Common myeloid progenitor, CD34-positive (primary cell): ENCODE measurements around the gene POTEF. TPM values are rescaled to one million over a fixed set of nuclear protein-coding genes. Genes with fewer than 3 reads are reported as not detected.
"Not testable (repeated sequence)": the region's sequence is repeated elsewhere in the genome, so short reads cannot be mapped to it uniquely, and the experiment has no call there.

Experiments used
- CTCF ChIA-PET: fragments of 350-600 bp; sonication (Branson Sonifier 250); formaldehyde crosslinking; loops from one replicate; lab custom pipeline; 2021; ENCODE audit warnings: antibody characterized with exemption; lab: Charles Lee
- POLR2A ChIA-PET: fragments of 350-600 bp; sonication (Branson Sonifier 250); formaldehyde crosslinking; loops from one replicate; lab custom pipeline; 2021; ENCODE audit warnings: antibody characterized with exemption; lab: Charles Lee
- DNase-seq, 3 donors: peaks; one replicate each; pipeline versions ENCODE4 v3.0.0 to v3.0.0-alpha.2; 2013
- H3K27ac ChIP-seq, 2 experiments: 1 replicate in 1 of 2; 2 replicates in 1 of 2; pipeline ENCODE4 v1.7.0; 2013; ENCODE audit warnings: inconsistent platforms in 2 of 2, low read length in 2 of 2, mild to moderate bottlenecking in 2 of 2, low read depth in 1 of 2, moderate library complexity in 1 of 2; ENCODE audit not compliant: severe bottlenecking in 2 of 2, insufficient read depth in 1 of 2, poor library complexity in 1 of 2
- H3K27me3 ChIP-seq, 5 experiments: replicated peaks in 2 of 5; 1 replicate in 3 of 5; 2 replicates in 2 of 5; pipeline versions ENCODE4 v1.6.1 to v1.7.0; 2013; ENCODE audit warnings: low read length in 4 of 5, mild to moderate bottlenecking in 2 of 5, moderate library complexity in 2 of 5, inconsistent platforms in 1 of 5; ENCODE audit not compliant: insufficient read depth in 5 of 5, control insufficient read depth in 4 of 5
- H3K36me3 ChIP-seq, 4 experiments: 1 replicate in 2 of 4; 2 replicates in 2 of 4; pipeline versions ENCODE4 v1.6.1 to v1.7.0; 2013; ENCODE audit warnings: low read length in 3 of 4, control low read depth in 1 of 4, mild to moderate bottlenecking in 1 of 4; ENCODE audit not compliant: control insufficient read depth in 4 of 4, insufficient read depth in 4 of 4
- H3K4me1 ChIP-seq, 4 experiments: 1 replicate in 3 of 4; 2 replicates in 1 of 4; pipeline versions ENCODE4 v1.6.1 to v1.7.1; 2013; ENCODE audit warnings: low read length in 3 of 4, mild to moderate bottlenecking in 3 of 4, control low read depth in 1 of 4, inconsistent platforms in 1 of 4, moderate library complexity in 1 of 4; ENCODE audit not compliant: control insufficient read depth in 4 of 4, insufficient read depth in 4 of 4; ENCODE audit errors: control extremely low read depth in 1 of 4
- H3K4me3 ChIP-seq, 7 experiments: 1 replicate in 4 of 7; 2 replicates in 3 of 7; pipeline versions ENCODE4 v1.5.1 to v1.7.0; 2013; ENCODE audit warnings: mild to moderate bottlenecking in 7 of 7, low read length in 6 of 7, moderate library complexity in 6 of 7, inconsistent platforms in 2 of 7, low read depth in 2 of 7, control low read depth in 1 of 7; ENCODE audit not compliant: insufficient read depth in 4 of 7, control insufficient read depth in 1 of 7; ENCODE audit errors: extremely low read depth in 1 of 7
- H3K9me3 ChIP-seq, 5 experiments: 1 replicate in 4 of 5; 2 replicates in 1 of 5; pipeline versions ENCODE4 v1.6.1 to v1.7.1; 2013; ENCODE audit warnings: low read length in 4 of 5, mild to moderate bottlenecking in 2 of 5, inconsistent platforms in 1 of 5, low read depth in 1 of 5, moderate library complexity in 1 of 5; ENCODE audit not compliant: control insufficient read depth in 4 of 5, insufficient read depth in 2 of 5; ENCODE audit errors: control extremely low read depth in 1 of 5
- WGBS: methylation state at CpG from one replicate; pipeline ENCODE4 v1.1.5; 2013; ENCODE audit not compliant: insufficient coverage; 5-methylcytosine and 5-hydroxymethylcytosine counted together
- polyA plus RNA-seq: library from polyadenylated mRNA; unstranded; fragments of 120-200 nt; gene quantifications from one replicate; pipeline ENCODE4 v1.2.1, GENCODE V29; 2013

POTEF gene
- not detected for polyA plus RNA-seq

DNA sequence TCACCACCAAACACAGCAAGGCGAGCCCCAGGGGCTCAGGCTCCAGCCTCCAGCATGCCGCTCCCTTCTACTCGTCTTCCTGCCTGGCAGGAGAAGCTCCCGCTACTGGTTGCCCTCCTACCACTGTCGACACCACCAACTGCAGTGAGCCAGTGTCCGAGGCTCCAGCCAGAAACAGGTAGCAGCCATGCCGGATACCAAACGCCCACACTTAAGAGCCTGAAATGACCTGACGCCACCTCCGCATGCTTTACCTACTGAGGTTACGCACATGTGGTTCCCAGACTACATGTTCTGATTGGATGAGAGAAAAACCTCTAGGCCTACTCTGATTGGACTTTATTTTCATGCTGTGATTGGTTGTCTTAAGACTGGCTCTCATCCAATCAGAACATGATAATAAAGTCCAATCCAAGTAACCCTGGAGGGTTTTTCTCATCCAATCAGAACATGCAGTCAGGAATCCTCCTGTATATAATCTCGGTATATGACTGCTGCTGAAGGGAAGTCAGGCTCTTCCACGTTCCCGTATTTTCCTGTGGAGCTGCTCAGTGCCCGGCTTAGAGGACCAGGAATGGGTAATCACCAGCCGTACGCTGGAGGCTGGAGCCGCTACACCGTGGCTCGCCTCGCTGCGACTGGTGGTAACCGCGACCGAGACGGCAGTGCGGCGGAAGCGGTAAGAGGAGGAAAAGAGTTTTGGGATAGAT lies at the start of gene POTEF:
Gene POTEF (minus strand): TSS at position 103 of the 710 bp plus-strand sequence. CDS start 8,707 bp downstream, outside the sequence.
- DNase-seq, H3K36me3 ChIP-seq, H3K4me1 ChIP-seq, H3K9me3 ChIP-seq, CTCF ChIA-PET, H3K27me3 ChIP-seq, H3K27ac ChIP-seq, H3K4me3 ChIP-seq, POLR2A ChIA-PET: not testable (repeated sequence)
- 97% methylated on average over 9 of the region's 29 CpGs for WGBS

DNA sequence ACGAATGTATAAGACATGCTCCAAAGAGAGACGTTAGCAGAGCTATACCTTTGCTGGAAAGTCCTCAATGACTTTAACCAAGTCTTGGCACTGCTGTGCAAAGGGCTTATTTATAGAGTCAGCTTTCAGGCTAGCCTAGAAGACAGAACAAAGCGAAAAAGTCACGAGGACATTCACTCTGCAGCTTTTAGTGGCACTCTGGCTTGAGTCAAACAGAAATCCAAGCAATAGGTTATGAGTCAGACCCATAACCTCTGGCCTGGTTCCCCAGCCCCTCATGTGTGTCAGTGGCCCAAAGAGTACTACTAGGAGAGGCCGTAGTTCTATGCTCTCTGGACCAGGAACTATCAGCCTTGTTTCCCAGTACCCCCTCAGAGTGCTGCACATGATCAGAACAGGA lies 45.8 kb upstream of the POTEF start:
- POLR2A ChIA-PET, DNase-seq, H3K9me3 ChIP-seq, H3K4me3 ChIP-seq, H3K4me1 ChIP-seq, H3K27ac ChIP-seq, CTCF ChIA-PET, H3K27me3 ChIP-seq: not testable (repeated sequence)
- WGBS, result 98% methylated on average over 4 of the region's 5 CpGs
- H3K36me3 ChIP-seq, result peaks cover 0 to 39% (median 20%) of the 10 kb centered on the region in 4 experiments

DNA sequence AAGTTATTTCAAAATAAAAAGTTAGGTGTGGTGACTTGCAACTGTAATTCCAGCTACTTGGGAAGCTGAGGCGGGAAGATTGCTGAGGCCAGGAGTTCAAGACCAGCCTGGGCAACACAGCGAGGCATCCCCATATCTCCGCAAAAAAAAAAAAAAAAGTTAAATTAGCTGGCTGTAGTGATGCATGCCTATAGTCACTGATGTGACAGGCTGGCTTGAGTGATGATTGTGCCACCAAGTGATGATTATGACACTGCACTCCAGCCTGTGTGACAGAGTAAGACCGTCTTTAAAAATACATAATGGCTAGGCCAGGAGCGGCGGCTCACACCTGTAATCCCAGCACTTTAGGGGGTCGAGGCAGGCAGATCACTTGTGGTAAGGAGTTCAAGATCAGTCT lies 40.9 kb upstream of the POTEF start:
- H3K9me3 ChIP-seq, result no peaks in the 10 kb centered on the region
- H3K27ac ChIP-seq, result no peak overlapping the region
- DNase-seq, result no peak
- CTCF ChIA-PET, result interaction anchor here (0.9 kb wide), 1 partner anchor 11 kb away, joined by 4 read pairs; no protein-coding TSS in a partner anchor
- POLR2A ChIA-PET, result no interaction called here
- no peak overlapping the region for H3K4me3 ChIP-seq
- no peaks in the 10 kb centered on the region for H3K4me1 ChIP-seq
- H3K36me3 ChIP-seq, result peaks cover 4 to 70% (median 42%) of the 10 kb centered on the region in 4 experiments
- 100% methylated on average over 4 of the region's 7 CpGs for WGBS
- H3K27me3 ChIP-seq, result no peaks in the 10 kb centered on the region

DNA sequence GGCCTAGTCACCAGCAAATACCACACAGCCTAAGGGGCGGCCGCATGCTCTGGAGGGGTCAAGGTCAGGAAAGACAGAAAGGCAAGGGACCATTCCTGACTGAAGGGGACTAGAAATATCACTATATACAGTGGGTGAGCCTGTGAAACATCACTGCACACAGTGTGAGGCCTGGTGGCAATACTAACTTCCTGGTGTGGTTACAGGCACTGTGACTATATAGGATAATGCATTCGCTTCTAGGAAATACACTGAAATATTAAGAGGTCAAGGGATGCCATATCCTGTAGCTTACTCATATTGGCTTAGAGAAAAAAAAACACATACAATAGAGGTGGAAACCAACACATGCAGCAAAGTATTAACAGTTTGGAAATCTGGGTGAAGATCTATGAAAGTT lies 40.1 kb upstream of the POTEF start:
- H3K4me1 ChIP-seq, DNase-seq, H3K27me3 ChIP-seq, H3K9me3 ChIP-seq, H3K4me3 ChIP-seq, H3K27ac ChIP-seq, POLR2A ChIA-PET: not testable (repeated sequence)
- peaks cover 10 to 68% (median 46%) of the 10 kb centered on the region in 4 experiments for H3K36me3 ChIP-seq
- no CpG with 5 or more reads among the region's 3 CpGs for WGBS
- CTCF ChIA-PET, result interaction anchor here (0.9 kb wide), 1 partner anchor 10 kb away, joined by 4 read pairs; no protein-coding TSS in a partner anchor

DNA sequence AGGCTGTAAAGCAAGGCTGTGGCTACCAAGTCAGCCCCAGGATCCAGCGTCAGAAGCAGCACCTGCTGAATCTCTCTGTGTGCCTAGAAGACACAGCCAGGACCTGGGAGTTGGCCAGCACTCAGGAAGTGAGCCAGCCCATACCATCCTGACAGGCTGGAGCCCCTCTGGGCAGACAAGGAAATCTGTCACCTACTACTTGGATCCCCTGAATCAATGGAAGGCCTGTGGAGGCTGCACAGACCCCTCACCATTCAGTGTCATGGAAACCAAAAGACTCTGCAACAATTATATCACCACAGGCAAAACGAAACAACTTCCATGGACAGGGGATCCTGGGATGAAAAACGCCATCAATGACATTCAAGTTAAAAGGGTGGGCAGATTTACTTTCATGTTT lies 37.6 kb upstream of the POTEF start:
- H3K27me3 ChIP-seq, H3K27ac ChIP-seq, H3K4me3 ChIP-seq, CTCF ChIA-PET, H3K9me3 ChIP-seq, DNase-seq, H3K4me1 ChIP-seq, POLR2A ChIA-PET: not testable (repeated sequence)
- peaks cover 10 to 67% (median 47%) of the 10 kb centered on the region in 4 experiments for H3K36me3 ChIP-seq
- WGBS, result 80% methylated on average over 1 of the region's 3 CpGs

DNA sequence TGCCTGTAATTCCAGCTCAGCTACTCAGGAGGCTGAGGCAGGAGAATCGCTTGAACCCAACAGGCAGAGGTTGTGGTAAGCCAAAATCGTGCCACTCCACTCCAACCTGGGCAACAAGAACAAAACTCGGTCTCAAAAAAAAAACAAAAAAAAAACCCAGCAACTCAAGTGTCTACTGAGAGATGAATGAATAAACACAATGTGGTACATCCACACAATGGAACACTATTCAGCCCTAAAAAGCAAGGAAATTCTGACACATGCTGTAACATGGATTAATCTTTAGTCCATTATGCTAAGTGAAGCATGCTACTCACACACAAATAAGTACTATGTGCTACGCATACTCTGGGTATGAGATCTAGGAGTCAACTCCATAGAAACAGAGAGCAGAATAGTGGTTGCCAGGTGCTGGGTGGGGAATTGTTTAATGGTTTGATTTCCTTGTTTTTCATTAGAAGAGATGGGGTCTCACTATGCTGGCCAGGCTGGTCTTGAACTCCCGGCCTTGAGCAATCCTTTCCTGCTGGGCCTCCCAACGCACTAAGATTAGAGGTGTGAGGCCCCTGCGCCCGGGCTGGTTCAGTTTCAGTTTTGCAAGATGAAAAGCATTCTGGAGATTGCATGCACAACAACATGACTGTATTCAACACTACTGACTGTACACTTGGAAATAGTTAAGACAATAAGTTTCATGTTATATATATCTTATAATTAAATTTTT lies 36.4 kb upstream of the POTEF start:
- Histone ChIP-seq H3K4me1 (no peaks in the 10 kb centered on the region), H3K9me3 (no peaks in the 10 kb centered on the region), H3K27me3 (no peaks in the 10 kb centered on the region), H3K36me3 (peaks cover 10 to 59% (median 43%) of the 10 kb centered on the region in 4 experiments), H3K27ac (no peak overlapping the region), H3K4me3 (no peak overlapping the region)
- WGBS, result 100% methylated on average over 7 of the region's 8 CpGs
- ChIA-PET POLR2A (no interaction called here), CTCF (no interaction called here)
- DNase-seq, result no peak

DNA sequence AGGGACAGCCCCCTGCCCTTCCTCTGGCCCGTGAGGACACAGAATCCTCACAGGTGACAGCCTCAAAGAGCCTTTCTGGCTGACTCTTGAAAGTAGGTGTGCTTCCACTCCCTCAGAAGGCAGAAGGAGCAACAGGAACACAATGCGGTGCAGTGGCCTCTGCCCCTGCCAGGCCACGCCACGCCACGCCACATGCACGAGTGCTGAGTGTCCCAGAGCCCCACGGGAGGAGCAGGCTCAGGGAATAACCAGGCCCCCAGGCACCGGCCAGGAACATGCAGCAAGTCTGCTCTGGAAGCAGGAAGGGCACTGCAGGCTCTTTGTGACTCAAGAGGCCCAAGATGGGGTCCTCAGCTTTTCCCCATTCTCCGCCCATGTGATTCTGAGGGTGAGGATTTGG lies 33.9 kb upstream of the POTEF start:
- CTCF ChIA-PET, result no interaction called here
- no peaks in the 10 kb centered on the region for H3K27me3 ChIP-seq
- no peak overlapping the region for H3K27ac ChIP-seq
- no peak overlapping the region for H3K4me3 ChIP-seq
- WGBS, result 97% methylated on average over 8 of the region's 9 CpGs
- peaks cover 11 to 60% (median 35%) of the 10 kb centered on the region in 4 experiments for H3K36me3 ChIP-seq
- H3K4me1 ChIP-seq, result peaks cover 0 to 7% (median 6%) of the 10 kb centered on the region in 4 experiments
- no peak for DNase-seq
- POLR2A ChIA-PET, result no interaction called here
- H3K9me3 ChIP-seq, result no peaks in the 10 kb centered on the region
